GM19240 (cell line): ENCODE results near the gene LY9.
A peak's percentile ranks its signal among the peaks of the same experiment; 100 is the strongest.
"Not testable (repeated sequence)": the region's sequence is repeated elsewhere in the genome, so short reads cannot be mapped to it uniquely, and the experiment has no call there.

Experiments used
- DNase-seq: peaks from one replicate; pipeline ENCODE4 v3.0.0; 2011; ENCODE audit warnings: low spot score; ENCODE audit not compliant: insufficient read length

LY9 gene

DNA sequence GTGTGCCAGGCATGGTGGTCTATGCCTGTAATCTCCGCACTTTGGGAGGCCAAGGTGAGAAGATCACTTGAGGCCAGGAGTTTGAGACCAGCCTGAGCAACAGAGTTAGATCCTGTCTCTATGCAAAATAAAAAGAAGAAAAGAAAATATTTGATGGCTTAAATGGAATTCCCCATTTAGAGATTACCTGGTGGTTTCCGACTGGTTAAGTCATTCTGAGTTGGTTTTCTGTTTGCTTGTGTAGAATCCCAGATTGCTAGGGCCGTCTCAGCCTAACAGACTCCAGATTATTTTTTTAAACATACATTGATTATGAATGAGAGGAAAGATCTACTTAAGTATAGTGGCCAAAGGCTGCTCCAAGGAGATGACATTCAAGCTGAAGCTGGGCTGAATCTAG lies 22.9 kb upstream of the LY9 start:
- no peak for DNase-seq

DNA sequence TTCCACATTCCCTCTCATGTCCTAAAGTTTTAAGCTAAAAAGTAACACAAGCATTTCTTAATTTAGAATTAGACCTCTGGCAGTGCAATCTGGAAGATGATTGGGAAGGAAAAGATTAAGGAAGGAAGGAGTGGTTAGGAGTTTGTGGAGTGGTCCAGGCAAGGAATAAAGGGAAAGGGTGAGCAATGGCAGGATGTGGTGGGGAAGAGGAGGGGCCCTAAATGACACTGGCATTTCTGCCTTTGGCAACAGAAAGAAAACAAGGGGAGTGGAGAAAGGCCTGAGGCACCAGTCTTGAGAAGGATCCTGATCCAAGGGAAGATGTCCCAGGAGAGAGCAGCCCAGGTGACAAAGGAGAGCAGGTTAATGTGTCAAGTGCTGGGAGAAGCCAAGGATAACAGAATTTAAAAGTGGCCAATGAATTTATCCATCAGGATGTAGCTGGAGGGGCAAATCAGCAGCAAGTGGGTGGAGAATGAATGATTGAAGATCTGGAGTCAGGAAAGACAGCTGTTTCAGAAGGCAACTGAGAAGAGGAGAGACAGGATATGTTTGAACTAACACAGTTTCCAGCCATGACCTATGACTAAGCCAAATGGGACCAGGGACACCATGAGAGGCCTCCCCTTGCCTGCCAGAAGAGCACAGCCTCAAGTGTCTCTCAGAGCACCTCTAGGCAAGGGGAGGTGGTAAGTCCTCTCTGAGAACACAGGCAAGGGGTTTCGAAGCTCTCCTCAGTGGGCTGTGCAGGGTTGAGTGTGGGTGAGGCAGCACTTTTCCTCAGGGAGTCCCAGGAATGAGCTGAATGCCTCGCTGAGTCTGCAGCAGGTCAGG lies 20.9 kb upstream of the LY9 start:
- no peak for DNase-seq

DNA sequence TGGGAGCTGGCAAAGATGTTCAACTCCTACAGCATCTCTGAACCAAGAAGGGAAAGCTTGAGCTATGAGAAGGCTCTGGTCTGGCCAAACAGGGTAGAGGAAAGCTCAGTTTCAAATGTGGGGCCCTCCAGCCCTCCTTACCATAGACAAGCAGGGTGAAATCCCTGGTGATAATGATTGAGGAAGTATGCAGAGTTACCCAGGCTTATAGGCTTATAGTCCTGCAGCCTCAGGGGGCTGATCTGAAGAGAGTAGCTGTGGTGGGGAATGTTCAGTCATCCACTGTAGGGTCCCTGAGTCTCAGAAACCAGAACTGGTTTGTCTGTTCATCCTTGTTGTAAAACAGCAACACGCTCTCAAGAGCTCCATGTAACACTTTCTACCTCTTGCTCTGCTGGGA lies 19.8 kb upstream of the LY9 start:
- no peak for DNase-seq

DNA sequence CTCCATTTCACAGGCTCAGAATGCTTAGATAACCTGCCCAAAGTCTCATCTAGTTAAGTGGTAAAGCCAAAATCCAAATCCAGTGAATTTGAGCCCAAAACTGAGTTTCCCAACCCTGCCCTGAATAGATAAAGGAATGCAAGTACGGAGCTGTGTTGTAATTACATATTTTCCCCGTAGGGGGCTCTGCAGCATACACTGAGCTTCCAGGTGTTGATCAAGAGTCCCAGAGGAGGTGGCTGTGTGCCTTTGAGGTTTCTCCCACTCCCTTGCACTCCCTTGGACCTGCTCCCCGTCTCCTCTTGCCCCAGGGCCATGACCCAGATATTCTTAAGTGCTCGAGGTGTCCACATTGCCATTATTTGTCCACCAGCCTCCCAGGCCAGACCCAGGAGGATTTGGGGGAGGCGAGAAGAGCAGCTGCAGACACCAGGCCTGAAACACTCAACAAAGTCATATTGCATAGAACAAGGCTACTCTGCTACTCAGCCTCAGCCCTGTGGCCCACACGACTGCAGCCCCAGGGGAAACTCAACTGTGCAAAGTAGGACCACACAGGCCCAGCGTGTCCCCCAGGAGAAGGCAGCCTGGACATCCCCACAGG lies 18.4 kb upstream of the LY9 start:
- no peak for DNase-seq

DNA sequence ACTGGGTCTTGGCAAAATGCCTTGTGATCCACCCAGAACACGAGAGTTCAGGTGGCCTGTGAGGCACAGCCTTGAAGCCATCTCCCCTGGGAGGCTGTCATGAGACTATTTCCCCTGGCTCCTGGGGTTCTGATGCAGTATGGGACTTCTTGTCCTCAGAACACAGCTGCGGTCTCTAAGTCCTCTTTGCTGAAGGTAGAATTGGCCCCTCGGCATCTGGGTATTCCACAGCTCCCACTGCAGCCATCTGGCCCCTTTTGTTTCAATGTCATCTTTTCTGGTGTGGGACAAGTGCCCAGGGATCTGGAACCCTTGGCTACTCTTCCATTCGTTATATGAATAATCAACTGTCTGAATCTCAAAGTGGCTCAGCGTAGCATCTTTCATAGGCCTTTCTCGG lies 17.0 kb upstream of the LY9 start:
- no peak for DNase-seq

DNA sequence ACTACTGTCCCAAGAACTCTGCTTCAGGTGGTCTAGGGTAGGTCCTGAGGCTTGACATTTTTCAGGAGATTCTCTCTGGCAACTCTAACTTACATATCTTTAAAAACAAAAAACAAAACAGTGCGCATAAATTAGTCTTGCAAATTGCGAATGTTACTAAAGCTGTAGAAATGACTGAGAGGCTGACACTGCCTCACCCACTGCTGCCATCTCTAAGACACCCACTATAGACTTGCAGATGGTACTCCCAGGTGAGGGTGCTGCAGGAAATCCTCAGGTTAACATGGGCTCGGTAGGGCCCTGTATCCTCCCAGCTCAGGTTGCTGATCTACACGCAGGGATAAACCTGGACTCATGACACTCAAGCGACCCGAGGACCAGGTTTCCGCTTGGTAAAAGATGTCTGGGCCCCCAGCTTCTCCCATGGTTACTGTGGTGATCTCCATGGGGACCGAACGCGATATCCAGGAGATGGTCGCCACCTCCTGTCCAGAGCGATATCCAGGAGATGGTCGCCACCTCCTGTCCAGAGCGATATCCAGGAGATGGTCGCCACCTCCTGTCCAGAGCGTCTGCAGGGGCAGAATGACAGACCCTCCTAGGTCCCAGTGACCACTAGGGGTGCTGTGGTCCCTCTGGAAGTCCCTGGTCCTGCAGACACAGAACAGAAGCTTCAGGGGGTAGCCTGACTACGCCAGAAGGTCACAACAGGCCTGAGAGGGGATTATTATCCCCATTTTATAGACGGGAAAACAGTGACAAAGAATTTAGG lies 16.2 kb upstream of the LY9 start:
- DNase-seq = no peak

DNA sequence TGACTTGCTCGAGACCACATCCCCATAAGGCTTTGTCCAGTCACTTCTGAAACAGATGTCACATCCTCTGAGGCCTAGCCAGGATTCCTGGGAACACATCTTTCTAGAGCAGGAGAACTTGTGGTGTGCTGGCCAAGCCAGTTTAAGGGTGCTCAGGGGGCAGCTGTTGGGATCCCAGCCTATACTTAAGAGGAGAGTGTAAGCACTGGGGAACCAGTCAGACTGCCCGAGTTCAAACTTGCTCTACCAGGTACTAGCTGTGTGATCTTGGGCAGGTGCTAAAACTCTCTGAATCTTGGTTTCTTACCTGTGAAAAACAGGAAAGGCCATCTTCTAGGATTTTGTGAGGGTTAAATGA lies 15.6 kb upstream of the LY9 start:
- DNase-seq = no peak

DNA sequence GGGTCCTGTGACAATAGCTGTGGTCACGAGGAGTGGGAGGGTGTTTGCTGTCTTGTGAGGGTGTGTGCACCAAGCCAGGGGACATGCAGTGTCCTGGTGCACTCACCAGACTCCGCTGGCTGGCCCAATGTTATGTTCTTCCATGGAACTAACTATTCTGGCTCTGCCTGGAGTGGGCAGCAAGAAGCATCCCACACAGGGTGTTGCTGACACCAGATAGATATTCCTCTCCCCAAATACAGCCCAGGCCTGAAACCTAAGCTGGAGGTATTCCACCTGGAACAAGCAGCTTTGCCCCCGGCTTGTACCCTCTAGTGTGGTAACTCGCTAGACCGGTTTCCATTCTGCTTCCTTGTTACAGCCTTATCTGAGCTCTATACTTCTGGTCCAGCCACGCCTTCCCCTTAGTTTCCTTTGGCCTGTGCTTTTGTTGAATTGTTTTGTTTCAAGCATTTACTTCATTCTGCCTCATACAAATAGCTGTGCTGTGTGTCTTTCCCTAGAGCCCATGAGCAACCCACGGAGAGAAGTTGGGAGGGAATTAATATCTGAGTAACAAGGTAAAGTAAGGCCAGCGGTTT lies 14.7 kb upstream of the LY9 start:
- DNase-seq = no peak

DNA sequence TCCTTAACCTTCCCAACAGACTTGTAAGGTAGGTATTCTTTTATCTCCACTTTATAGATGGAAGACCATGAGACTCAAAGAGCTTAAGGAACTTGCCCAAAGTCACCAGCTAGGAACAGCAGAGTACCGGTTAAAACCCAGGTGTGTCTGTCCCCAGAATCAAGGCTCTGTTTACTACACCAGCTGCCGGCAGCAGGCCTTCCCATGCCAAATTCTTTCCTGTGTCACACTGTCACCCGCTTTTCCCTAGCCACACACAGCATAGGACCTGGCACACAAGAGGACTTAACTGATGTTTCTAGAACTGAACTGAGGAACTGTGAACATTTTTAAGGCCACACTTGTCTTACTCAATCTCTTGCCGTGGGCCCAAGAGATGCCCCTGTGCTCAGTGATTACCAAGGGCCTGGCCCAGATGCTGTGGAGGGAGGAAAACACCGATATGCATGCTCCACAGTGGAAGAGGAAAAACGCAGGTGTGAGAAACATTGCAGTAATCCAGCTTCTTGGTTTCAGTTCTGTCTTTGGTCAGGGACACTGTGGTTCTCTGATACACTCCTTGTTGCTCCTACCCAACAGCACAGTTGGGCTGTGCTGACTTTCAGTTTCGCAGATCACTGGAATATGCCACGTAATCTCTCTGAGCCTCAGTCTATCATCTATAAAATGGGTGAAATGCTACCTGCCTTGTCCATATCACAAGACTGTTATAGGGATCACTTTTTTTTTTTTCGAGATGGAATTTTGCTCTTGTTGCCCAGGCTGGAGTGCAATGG lies 13.9 kb upstream of the LY9 start:
- DNase-seq = peak; percentile 44

DNA sequence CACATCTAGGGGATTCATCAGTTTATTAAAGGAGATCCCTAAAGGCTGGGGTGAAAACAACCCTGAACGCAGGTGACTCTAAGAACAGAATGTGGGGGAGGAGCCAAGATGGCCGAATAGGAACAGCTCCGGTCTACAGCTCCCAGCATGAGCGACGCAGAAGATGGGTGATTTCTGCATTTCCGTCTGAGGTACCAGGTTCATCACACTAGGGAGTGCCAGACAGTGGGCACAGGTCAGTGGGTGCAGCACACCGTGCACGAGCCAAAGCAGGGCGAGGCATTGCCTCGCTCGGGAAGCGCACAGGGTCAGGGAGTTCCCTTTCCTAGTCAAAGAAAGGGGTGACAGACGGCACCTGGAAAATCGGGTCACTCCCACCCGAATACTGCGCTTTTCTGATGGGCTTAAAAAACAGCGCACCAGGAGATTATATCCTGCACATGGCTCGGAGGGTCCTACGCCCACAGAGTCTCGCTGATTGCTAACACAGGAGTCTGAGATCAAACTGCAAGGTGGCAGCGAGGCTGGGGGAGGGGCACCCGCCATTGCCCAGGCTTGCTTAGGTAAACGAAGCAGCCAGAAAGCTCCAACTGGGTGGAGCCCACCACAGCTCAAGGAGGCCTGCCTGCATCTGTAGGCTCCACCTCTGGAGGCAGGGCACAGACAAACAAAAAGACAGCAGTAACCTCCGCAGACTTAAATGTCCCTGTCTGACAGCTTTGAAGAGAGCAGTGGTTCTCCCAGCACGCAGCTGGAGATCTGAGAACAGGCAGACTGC lies 12.8 kb upstream of the LY9 start:
- not testable (repeated sequence) for DNase-seq

DNA sequence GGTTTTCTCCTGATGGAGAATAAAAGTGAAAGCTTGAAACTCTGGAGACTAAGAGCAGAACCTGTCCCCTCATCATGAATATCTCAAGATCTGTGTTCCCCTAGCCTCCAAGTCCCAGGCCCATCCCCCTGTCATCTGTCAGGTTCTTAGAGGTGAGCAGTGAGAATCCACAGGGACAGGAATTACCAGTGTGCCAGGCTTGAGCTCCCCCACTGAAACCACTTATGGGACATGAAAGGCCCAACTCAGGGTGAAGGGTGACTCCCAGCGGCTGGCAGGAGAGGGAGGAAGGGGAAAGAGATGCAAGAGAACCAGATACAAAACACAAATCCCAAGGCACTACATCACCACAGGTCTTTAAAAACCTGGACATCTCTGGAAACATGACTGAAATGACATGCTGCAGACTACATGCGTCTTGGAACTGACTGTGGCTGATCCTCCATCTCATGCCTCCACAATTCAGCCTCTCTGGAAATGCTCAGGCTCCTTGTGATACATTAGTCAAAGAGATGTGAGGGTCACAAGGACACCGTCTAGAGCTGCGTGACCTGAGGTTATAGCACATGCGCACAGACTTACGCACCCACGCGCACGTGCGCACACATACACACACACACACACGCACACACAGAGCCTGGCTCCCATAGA lies 6.8 kb upstream of the LY9 start:
- DNase-seq = no peak

DNA sequence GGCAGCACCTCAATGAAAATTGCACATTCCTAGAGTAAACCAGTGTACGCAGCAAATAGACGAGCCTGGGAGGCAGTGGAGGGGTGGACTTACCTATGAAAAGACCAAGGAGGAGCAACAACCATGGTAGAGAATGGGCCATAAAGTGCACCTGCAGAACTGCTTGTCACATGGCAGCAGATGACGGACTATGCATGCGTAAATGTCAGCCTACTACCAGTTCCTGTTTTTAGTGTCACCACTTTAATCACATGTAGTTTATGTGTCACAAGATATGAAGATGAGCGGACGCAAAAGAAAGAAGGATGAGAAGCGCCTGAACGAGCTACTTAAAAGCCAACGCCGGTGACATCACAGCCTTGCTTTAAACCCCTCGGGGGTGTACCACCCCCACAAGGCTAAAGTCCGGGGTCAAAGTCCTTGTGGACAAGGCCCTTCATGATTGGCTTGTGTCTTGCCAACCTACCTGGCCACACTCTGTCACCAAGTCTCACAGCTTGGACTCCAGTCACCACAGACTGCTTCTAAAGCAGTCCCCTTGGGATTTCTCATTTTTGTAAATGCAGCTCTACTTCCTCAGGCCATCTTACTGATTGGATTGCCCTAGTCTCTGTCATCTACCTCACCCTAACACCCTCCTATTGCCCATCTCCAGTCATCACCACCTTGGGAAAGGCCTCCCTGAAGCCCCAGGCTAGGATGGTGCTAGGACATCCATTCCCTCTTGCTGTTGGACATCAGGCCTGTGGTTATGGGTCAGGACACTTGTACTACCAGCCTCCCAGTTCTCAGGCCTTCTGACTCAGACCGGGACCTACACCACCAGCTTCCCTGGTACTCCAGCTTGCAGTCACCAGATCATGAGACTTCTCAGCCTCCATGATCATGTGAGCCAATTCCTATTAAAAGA lies 6.0 kb upstream of the LY9 start:
- DNase-seq = no peak

DNA sequence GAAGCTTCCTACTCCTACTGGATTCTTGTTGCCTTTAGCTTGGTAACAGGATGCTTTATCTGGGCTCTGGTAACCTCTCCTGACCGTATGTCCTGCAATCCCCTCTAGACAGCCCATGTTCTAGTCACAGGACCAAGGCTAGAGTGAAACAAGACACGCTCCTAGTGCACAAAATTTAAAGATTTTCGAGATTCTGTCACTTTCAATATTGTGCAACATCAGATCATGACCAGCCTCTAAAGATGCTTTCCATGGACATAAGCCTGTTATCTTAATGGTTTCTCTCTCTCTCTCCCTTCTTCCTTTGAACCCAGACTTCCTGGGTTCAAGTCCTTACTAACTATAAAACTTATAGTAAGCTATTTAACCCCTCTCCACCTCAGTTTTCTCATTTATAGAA lies 1.6 kb upstream of the LY9 start:
- DNase-seq = no peak

DNA sequence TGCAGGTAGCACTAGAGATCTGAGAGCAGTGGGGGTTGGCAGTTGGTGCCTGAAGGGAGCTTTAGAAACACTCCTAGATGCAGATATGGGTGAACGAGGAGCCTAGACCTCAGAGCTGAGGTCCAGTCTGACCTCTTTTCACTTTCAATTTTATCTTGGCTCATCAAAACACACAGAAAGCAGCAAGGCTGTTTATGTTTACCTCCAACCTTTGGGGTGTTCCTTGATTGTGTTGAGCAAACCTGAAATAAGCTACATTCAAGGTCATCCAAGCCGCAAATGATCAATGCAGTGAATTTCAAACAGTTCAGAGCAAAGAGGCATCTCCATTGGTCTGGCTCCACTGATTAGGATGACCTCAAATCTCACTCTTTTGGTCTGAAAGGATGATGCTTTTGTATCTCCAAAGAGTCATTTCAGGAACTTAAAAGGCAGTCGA lies 1.3 kb downstream of the LY9 start:
- no peak for DNase-seq

DNA sequence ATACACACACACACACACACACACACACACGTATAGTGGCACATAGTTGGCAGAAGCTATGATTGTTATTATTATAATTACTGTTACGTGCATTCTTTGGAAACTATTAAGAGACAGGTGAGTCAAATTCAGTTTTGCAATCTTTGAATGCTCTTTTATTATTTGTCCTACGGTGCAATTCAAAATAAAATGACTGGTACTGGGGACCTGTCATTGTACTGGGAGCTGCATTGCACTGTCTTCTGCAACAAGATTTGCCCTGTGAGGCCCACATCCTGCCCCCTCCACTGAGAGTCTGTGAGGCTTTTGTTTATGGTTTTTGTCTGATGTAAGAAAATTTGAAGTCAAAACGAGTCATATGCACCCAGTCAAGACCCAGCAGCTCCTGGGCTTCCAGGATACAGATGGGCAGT lies 1.9 kb downstream of the LY9 start:
- DNase-seq = no peak

DNA sequence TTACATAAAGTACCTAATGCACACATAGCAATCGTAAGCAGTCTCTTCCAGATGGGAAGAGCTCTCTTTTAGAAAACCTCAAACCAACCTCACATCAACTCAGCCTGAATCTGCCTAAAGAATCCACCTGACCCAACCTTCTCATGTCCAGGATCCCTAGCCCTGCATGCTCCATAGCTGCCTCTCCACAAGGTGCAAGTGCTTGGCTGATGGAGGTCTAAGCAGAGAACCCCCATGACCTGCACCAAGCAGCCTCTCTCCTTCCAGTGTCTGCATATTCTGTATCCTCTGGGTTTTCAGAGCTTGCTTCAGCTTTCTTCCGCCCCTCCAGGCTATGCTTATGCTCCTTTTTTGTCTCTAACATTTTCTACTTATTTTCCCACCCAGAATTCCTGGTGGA lies 2.5 kb downstream of the LY9 start:
- no peak for DNase-seq

DNA sequence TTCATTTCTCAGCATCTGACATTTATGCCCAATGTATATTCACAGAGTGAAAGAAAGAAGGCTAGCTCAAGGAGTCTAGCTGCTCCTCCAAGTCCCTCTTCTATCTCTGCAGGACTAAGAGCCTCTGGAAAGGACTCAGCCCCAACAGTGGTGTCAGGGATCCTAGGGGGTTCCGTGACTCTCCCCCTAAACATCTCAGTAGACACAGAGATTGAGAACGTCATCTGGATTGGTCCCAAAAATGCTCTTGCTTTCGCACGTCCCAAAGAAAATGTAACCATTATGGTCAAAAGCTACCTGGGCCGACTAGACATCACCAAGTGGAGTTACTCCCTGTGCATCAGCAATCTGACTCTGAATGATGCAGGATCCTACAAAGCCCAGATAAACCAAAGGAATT lies 3.7 kb downstream of the LY9 start:
- no peak for DNase-seq

DNA sequence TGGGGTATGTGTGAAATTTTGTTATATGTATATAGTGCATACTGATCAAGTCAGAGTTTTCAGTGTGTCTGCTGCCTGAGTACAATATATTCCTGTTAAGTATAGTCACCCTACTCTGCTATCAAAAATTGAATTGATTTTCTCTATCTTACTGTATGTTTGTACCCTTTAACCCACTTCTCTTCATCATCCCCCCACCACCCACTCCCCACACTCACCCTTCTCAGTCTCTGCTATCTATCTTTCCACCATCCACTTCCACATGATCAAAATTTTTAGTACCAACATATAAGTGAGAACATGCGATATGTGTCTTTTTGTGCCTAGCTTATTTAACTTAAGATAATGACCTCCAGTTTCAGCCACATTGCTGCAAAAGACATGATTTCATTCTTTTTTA lies 4.2 kb downstream of the LY9 start:
- DNase-seq = no peak
